Liver (tissue), 9 donors: ENCODE measurements around the gene CCDC102A. TPM values are rescaled to one million over a fixed set of nuclear protein-coding genes. Genes with fewer than 3 reads are reported as not detected.

Source experiments
- DNase-seq: peaks from one replicate; pipeline ENCODE4 v3.0.0-alpha.2; 2017; ENCODE audit warnings: low spot score
- H3K27ac ChIP-seq, 2 donors: one replicate each; pipeline ENCODE4 v1.7.0; 2013; ENCODE audit warnings: inconsistent platforms in 2 of 2, low read length in 2 of 2, control low read depth in 1 of 2, low read depth in 1 of 2, mild to moderate bottlenecking in 1 of 2
- H3K27me3 ChIP-seq, 4 donors: one replicate each; pipeline versions ENCODE4 v1.6.1 to v1.7.0; 2013; ENCODE audit warnings: low read length in 3 of 4, inconsistent platforms in 1 of 4, mild to moderate bottlenecking in 1 of 4, moderate library complexity in 1 of 4; ENCODE audit not compliant: control insufficient read depth in 4 of 4, insufficient read depth in 4 of 4
- H3K36me3 ChIP-seq, 4 donors: one replicate each; pipeline versions ENCODE4 v1.6.1 to v1.7.0; 2013; ENCODE audit warnings: low read length in 3 of 4, mild to moderate bottlenecking in 3 of 4, low read depth in 1 of 4, moderate library complexity in 1 of 4; ENCODE audit not compliant: control insufficient read depth in 4 of 4, insufficient read depth in 3 of 4
- H3K4me1 ChIP-seq, 4 donors: one replicate each; pipeline versions ENCODE4 v1.6.1 to v1.7.0; 2013; ENCODE audit warnings: low read length in 3 of 4, mild to moderate bottlenecking in 3 of 4, moderate library complexity in 1 of 4; ENCODE audit not compliant: control insufficient read depth in 4 of 4, insufficient read depth in 4 of 4
- H3K4me3 ChIP-seq, 3 donors: one replicate each; pipeline versions ENCODE4 v1.6.1 to v1.7.0; 2013; ENCODE audit warnings: low read length in 3 of 3, control low read depth in 1 of 3, low read depth in 1 of 3, mild to moderate bottlenecking in 1 of 3
- H3K9ac ChIP-seq, 2 donors: one replicate each; pipeline ENCODE4 v1.7.0; 2013; ENCODE audit warnings: low read length in 2 of 2, mild to moderate bottlenecking in 2 of 2, moderate library complexity in 2 of 2, control low read depth in 1 of 2, low read depth in 1 of 2
- H3K9me3 ChIP-seq, 4 donors: one replicate each; pipeline versions ENCODE4 v1.6.1 to v1.7.0; 2013; ENCODE audit warnings: low read length in 3 of 4; ENCODE audit not compliant: control insufficient read depth in 4 of 4
- CTCF ChIP-seq: fragments of 150-350 bp; IDR thresholded peaks from 2 replicates; pipeline ENCODE4 v1.5.1; 2017; ENCODE audit warnings: improper control_type of control experiment, low read depth, low read length; ENCODE audit not compliant: missing input control
- EGR1 ChIP-seq, 2 donors: IDR thresholded peaks; 2 replicates each; pipeline ENCODE4 v1.6.1; 2016 to 2018; ENCODE audit warnings: antibody characterized with exemption in 2 of 2, low read depth in 2 of 2
- FOXA1 ChIP-seq: IDR thresholded peaks from 2 replicates; pipeline ENCODE4 v1.6.1; 2016; ENCODE audit warnings: antibody characterized with exemption
- GABPA ChIP-seq, 2 donors: IDR thresholded peaks in 1 of 2; conservative IDR thresholded peaks in 1 of 2; 2 replicates each; pipeline ENCODE4 v1.6.1; 2016; ENCODE audit warnings: antibody characterized with exemption in 2 of 2, mild to moderate bottlenecking in 1 of 2, moderate library complexity in 1 of 2
- HNF4A ChIP-seq, 2 donors: conservative IDR thresholded peaks; 2 replicates each; pipeline ENCODE4 v1.6.1; 2016; ENCODE audit warnings: antibody characterized with exemption in 2 of 2, mild to moderate bottlenecking in 2 of 2
- JUND ChIP-seq, 2 donors: IDR thresholded peaks; 2 replicates each; pipeline ENCODE4 v1.6.1; 2016; ENCODE audit warnings: antibody characterized with exemption in 2 of 2
- NR2F2 ChIP-seq: IDR thresholded peaks from 2 replicates; pipeline ENCODE4 v1.6.1; 2016; ENCODE audit warnings: antibody characterized with exemption
- REST ChIP-seq: IDR thresholded peaks from 2 replicates; pipeline ENCODE4 v1.6.1; 2016; ENCODE audit warnings: antibody characterized with exemption, mild to moderate bottlenecking
- RXRA ChIP-seq, 2 donors: IDR thresholded peaks; 2 replicates each; pipeline ENCODE4 v1.6.1; 2017 to 2018; ENCODE audit warnings: antibody characterized with exemption in 2 of 2, mild to moderate bottlenecking in 1 of 2
- TAF1 ChIP-seq: conservative IDR thresholded peaks from 2 replicates; pipeline ENCODE4 v1.6.1; 2016; ENCODE audit warnings: antibody characterized with exemption, mild to moderate bottlenecking
- YY1 ChIP-seq: IDR thresholded peaks from 2 replicates; pipeline ENCODE4 v1.6.1; 2016; ENCODE audit warnings: antibody characterized with exemption, mild to moderate bottlenecking
- WGBS: extraction: QIAGEN DNeasy Blood & Tissue Kit; methylation state at CpG from one replicate; pipeline ENCODE4 v1.1.7; 2013; 5-methylcytosine and 5-hydroxymethylcytosine counted together
- polyA plus RNA-seq, 2 donors: library from polyadenylated mRNA; stranded (reverse) in 1 of 2; unstranded in 1 of 2; fragments of 200-250 nt in 1 of 2; fragments of >200 nt in 1 of 2; fragmentation: Nextera tagmentation in 1 of 2; extraction: Ambion mirVana in 1 of 2; gene quantifications; one replicate each; pipeline versions ENCODE4 v1.2.1 to v1.2.3, GENCODE V29; 2013 to 2015
- total RNA-seq, 2 donors: library from RNA; depleted of rRNA; stranded (reverse); fragments of >200 nt; gene quantifications; one replicate each; pipeline ENCODE4 v1.2.3, GENCODE V29; 2014
- TF ChIP-seq, protein P1 (sequence below): IDR thresholded peaks from 2 replicates; pipeline ENCODE4 v1.6.1; 2016; ENCODE audit warnings: antibody characterized with exemption
- TF ChIP-seq, protein P2 (sequence below): IDR thresholded peaks from 2 replicates; pipeline ENCODE4 v1.6.1; 2016; ENCODE audit warnings: antibody characterized with exemption
- donor health status: healthy.
- donor health status: healthy.
- donor health status: healthy.
- donor health status: healthy.
- donor health status: healthy.

Gene CCDC102A
- total and polyA plus RNA-seq, 4 donors, result 0.36 to 2.6 (median 1.7) TPM

GRCh38 chr16:57510016-57510871, 26.1 kb downstream of the CCDC102A start:
- H3K27ac ChIP-seq, result no peak overlapping the region
- H3K4me1 ChIP-seq, result no peaks in the 10 kb centered on the region
- no peak overlapping the region for H3K9ac ChIP-seq
- no peaks in the 10 kb centered on the region for H3K9me3 ChIP-seq
- no peaks in the 10 kb centered on the region for H3K27me3 ChIP-seq
- TF ChIP-seq NR2F2 (peak; percentile 94), YY1 (no peak)
- 77% methylated on average over 10 of the region's 10 CpGs for WGBS
- no peaks in the 10 kb centered on the region for H3K36me3 ChIP-seq
- no peak for DNase-seq
- H3K4me3 ChIP-seq, result no peak overlapping the region

DNA sequence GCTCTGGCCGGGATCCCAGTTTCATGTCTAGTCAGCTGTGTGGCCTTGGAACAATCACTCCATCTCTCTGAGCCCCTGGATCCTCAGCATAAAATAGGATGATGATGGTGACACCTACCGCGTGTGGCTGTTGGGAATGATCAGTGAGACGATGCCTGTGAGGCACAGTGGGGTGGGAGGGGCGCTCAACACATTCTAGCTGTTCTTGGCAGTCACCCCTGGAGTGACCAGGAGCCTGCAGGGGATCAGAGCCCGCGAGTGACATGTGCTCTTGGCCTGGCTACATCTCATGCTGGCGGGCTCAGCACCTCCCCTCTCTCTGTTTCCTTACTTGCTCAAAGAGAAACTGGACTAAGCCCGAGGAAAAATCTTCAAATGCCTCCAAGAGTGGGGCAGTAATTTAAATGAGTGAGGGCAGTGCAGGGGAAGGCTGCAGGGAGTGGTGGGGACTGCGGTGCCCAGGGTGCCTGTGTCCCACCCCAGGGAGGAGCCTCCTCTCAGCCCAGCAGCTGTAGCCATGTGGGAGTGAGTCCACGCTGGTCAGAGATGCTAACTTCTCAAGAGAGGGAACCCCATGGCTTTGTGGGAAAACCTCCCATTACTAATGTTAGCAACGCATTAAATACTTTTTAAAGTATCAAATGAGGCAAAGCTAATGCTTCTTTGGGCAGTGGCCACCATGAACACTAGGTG, 27.0 kb downstream of the CCDC102A start:
- Histone ChIP-seq H3K4me3 (no peak overlapping the region), H3K27me3 (no peaks in the 10 kb centered on the region), H3K4me1 (no peaks in the 10 kb centered on the region), H3K27ac (no peak overlapping the region), H3K9me3 (no peaks in the 10 kb centered on the region), H3K9ac (no peak overlapping the region), H3K36me3 (no peaks in the 10 kb centered on the region)
- TF ChIP-seq FOXA1, result no peak
- no peak for TF ChIP-seq RXRA (IDR thresholded peaks at IDR 0.05)
- TF ChIP-seq GABPA (IDR thresholded peaks at IDR 0.05 in 1 of 2, conservative IDR thresholded peaks at IDR 0.05 in 1 of 2), result no peak
- TF ChIP-seq JUND (IDR thresholded peaks at IDR 0.05), result no peak
- TF ChIP-seq CTCF, result no peak
- no peak for TF ChIP-seq TAF1
- WGBS, result 88% methylated on average over 12 of the region's 12 CpGs
- DNase-seq, result no peak

GRCh38 chr16:57508035-57508425, 28.3 kb downstream of the CCDC102A start:
- no peaks in the 10 kb centered on the region for H3K4me1 ChIP-seq
- TF ChIP-seq FOXA1, result no peak
- no peak for TF ChIP-seq CTCF
- TF ChIP-seq, protein P1, sequence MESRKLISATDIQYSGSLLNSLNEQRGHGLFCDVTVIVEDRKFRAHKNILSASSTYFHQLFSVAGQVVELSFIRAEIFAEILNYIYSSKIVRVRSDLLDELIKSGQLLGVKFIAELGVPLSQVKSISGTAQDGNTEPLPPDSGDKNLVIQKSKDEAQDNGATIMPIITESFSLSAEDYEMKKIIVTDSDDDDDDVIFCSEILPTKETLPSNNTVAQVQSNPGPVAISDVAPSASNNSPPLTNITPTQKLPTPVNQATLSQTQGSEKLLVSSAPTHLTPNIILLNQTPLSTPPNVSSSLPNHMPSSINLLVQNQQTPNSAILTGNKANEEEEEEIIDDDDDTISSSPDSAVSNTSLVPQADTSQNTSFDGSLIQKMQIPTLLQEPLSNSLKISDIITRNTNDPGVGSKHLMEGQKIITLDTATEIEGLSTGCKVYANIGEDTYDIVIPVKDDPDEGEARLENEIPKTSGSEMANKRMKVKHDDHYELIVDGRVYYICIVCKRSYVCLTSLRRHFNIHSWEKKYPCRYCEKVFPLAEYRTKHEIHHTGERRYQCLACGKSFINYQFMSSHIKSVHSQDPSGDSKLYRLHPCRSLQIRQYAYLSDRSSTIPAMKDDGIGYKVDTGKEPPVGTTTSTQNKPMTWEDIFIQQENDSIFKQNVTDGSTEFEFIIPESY, result no peak
- TF ChIP-seq HNF4A (conservative IDR thresholded peaks at IDR 0.05), result no peak
- TF ChIP-seq JUND (IDR thresholded peaks at IDR 0.05), result no peak
- TF ChIP-seq REST, result no peak
- no peak for TF ChIP-seq EGR1 (IDR thresholded peaks at IDR 0.05; ENCODE audit: low read depth in 2 of 2)
- TF ChIP-seq, protein P2, sequence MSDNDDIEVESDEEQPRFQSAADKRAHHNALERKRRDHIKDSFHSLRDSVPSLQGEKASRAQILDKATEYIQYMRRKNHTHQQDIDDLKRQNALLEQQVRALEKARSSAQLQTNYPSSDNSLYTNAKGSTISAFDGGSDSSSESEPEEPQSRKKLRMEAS, result no peak
- H3K27ac ChIP-seq, result no peak overlapping the region
- no peak overlapping the region for H3K4me3 ChIP-seq
- H3K9me3 ChIP-seq, result no peaks in the 10 kb centered on the region
- no peak for DNase-seq
- no peaks in the 10 kb centered on the region for H3K36me3 ChIP-seq
- WGBS, result 92% methylated on average over 3 of the region's 3 CpGs
- no peak overlapping the region for H3K9ac ChIP-seq
- H3K27me3 ChIP-seq, result no peaks in the 10 kb centered on the region
